Body of pancreas (tissue), 4 donors: ENCODE measurements around the gene CDC42SE1. TPM values are rescaled to one million over a fixed set of nuclear protein-coding genes. Genes with fewer than 3 reads are reported as not detected.

ENCODE experiments used
- ATAC-seq: fragments of 150-250 bp; one replicate; pipeline ENCODE4 v1.9.1; 2016
- DNase-seq, 4 donors: peaks; one replicate each; pipeline ENCODE4 v3.0.0-alpha.2; 2019
- H3K27ac ChIP-seq, 4 donors: fragments of 200-600 bp; sonication (generic); 1 replicate in 3 of 4; 2 replicates in 1 of 4; pipeline versions ENCODE4 v1.5.1 to v1.6.1; 2016 to 2019; ENCODE audit warnings: mild to moderate bottlenecking in 1 of 4, mixed read lengths in 1 of 4, moderate library complexity in 1 of 4
- H3K27me3 ChIP-seq, 2 donors: fragments of 200-600 bp; sonication (generic); one replicate each; pipeline ENCODE4 v1.6.0; 2016; ENCODE audit warnings: mild to moderate bottlenecking in 1 of 2
- H3K36me3 ChIP-seq, 2 donors: fragments of 200-600 bp; sonication (generic); replicated peaks in 1 of 2; 2 replicates each; pipeline ENCODE4 v1.5.1; 2016; ENCODE audit warnings: low read depth in 2 of 2; ENCODE audit not compliant: insufficient read depth in 1 of 2
- H3K4me1 ChIP-seq: fragments of 200-600 bp; sonication (generic); one replicate; pipeline ENCODE4 v1.6.0; 2016
- H3K4me3 ChIP-seq, 2 donors: fragments of 200-600 bp; sonication (generic); 1 replicate in 1 of 2; 2 replicates in 1 of 2; pipeline ENCODE4 v1.5.1; 2016 to 2019
- H3K9me3 ChIP-seq, 3 donors: fragments of 200-600 bp; sonication (generic); 1 replicate in 2 of 3; 2 replicates in 1 of 3; pipeline ENCODE4 v1.5.1; 2016
- POLR2A ChIP-seq, 3 donors: fragments of 450-650 bp; IDR thresholded peaks; one replicate each; pipeline ENCODE4 v1.6.1; 2016; ENCODE audit warnings: antibody characterized with exemption in 3 of 3, mild to moderate bottlenecking in 2 of 3
- WGBS, 2 donors: methylation state at CpG; one replicate each; pipeline ENCODE4 v1.1.5; 2017; 5-methylcytosine and 5-hydroxymethylcytosine counted together
- intact Hi-C: fragments of 100-400 bp; cut with DNase I; formaldehyde crosslinking; loops from one replicate; pipeline ENCODE4 v1.15.1; 2023
- total RNA-seq, 2 donors: library from RNA; depleted of rRNA; stranded (reverse); fragments of >200 nt; gene quantifications; one replicate each; pipeline ENCODE4 v1.1.0, GENCODE V29; 2016
- TF ChIP-seq, protein P1 (sequence below), 7 experiments: fragments of 450-650 bp in 4 of 7; fragments of 200-600 bp in 3 of 7; sonication (generic) in 3 of 7; IDR thresholded peaks; one replicate each; pipeline ENCODE4 v1.5.1; 2016 to 2019; ENCODE audit warnings: antibody characterized with exemption in 7 of 7

Gene CDC42SE1
- total RNA-seq, 2 donors from 2014 or later: 40.2 to 43.8 TPM

GRCh38 chr1:151005729-151006319 lies 53.6 kb downstream of the CDC42SE1 start:
- peak overlapping the region; percentile 7 to 94 (median 86) for H3K27ac ChIP-seq
- 3 to 4% methylated on average over 4 of the region's 4 CpGs for WGBS, 2 donors
- intact Hi-C loops: no loop called here
- ATAC-seq: no peak
- peak overlapping the region; percentile 54 to 59 for H3K4me3 ChIP-seq
- no peaks in the 10 kb centered on the region for H3K36me3 ChIP-seq
- TF ChIP-seq, protein P1, sequence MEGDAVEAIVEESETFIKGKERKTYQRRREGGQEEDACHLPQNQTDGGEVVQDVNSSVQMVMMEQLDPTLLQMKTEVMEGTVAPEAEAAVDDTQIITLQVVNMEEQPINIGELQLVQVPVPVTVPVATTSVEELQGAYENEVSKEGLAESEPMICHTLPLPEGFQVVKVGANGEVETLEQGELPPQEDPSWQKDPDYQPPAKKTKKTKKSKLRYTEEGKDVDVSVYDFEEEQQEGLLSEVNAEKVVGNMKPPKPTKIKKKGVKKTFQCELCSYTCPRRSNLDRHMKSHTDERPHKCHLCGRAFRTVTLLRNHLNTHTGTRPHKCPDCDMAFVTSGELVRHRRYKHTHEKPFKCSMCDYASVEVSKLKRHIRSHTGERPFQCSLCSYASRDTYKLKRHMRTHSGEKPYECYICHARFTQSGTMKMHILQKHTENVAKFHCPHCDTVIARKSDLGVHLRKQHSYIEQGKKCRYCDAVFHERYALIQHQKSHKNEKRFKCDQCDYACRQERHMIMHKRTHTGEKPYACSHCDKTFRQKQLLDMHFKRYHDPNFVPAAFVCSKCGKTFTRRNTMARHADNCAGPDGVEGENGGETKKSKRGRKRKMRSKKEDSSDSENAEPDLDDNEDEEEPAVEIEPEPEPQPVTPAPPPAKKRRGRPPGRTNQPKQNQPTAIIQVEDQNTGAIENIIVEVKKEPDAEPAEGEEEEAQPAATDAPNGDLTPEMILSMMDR (IDR thresholded peaks at IDR 0.05): no peak
- no peak for TF ChIP-seq POLR2A (IDR thresholded peaks at IDR 0.05)
- H3K9me3 ChIP-seq: no peaks in the 10 kb centered on the region
- no peak for DNase-seq
- H3K4me1 ChIP-seq: peaks cover 66% of the 10 kb centered on the region
- H3K27me3 ChIP-seq: no peaks in the 10 kb centered on the region

- peak overlapping the region in 3 of 4 donors; percentile 1 to 87 (median 33) for H3K27ac ChIP-seq
- ATAC-seq: no peak
- no peaks in the 10 kb centered on the region for H3K27me3 ChIP-seq
- no peaks in the 10 kb centered on the region for H3K9me3 ChIP-seq
- peaks cover 58% of the 10 kb centered on the region for H3K4me1 ChIP-seq
- H3K36me3 ChIP-seq: peaks cover 15 to 16% of the 10 kb centered on the region in 2 donors
- DNase-seq: no peak
- no peak overlapping the region for H3K4me3 ChIP-seq
- intact Hi-C loops: no loop called here
- TF ChIP-seq POLR2A (IDR thresholded peaks at IDR 0.05): no peak
- TF ChIP-seq, protein P1 (IDR thresholded peaks at IDR 0.05): no peak
Measured at GRCh38 chr1:151003180-151003579, 56.2 kb downstream of the CDC42SE1 start.

DNA sequence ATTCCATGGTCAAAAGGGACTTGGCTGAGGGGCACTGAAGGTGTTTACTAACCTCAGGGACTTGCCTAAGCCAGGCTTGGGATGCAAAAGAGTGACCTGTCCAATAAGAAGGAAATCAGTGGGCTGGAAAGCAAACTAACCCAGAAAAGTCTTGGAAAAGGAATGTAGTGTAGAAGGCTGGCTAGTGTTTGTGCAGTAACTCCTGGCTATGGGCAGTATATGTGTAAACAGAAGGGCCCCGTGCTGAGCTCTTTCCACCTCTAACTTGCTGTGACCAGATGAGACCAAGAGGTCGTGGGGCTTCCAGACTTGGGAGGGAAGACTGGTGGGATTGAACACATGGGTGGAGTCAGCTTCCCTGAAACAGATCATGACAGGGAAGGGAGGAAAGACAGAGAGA lies 56.8 kb downstream of the CDC42SE1 start:
- ATAC-seq (no peak), DNase-seq (no peak)
- peaks cover 15 to 21% of the 10 kb centered on the region in 2 donors for H3K36me3 ChIP-seq
- no peaks in the 10 kb centered on the region for H3K27me3 ChIP-seq
- TF ChIP-seq, protein P1 (IDR thresholded peaks at IDR 0.05): no peak
- TF ChIP-seq POLR2A (IDR thresholded peaks at IDR 0.05): no peak
- H3K4me3 ChIP-seq: no peak overlapping the region
- intact Hi-C loops: no loop called here
- H3K27ac ChIP-seq: peak overlapping the region in 3 of 4 donors; percentile 1 to 87 (median 33)
- H3K4me1 ChIP-seq: peaks cover 53% of the 10 kb centered on the region
- WGBS, 2 donors: 23 to 31% methylated on average over 2 of the region's 2 CpGs
- H3K9me3 ChIP-seq: no peaks in the 10 kb centered on the region

- Histone ChIP-seq H3K27ac (peak overlapping the region in 2 of 4 donors; percentile 33 to 87), H3K4me3 (no peak overlapping the region), H3K27me3 (no peaks in the 10 kb centered on the region), H3K4me1 (peaks cover 47% of the 10 kb centered on the region), H3K36me3 (peaks cover 15 to 27% of the 10 kb centered on the region in 2 donors), H3K9me3 (no peaks in the 10 kb centered on the region)
- DNase-seq: no peak
- 70% methylated on average over 2 to 3 of the region's 3 CpGs for WGBS, 2 donors
- intact Hi-C loops: no loop called here
- TF ChIP-seq POLR2A (IDR thresholded peaks at IDR 0.05): no peak
- TF ChIP-seq, protein P1 (IDR thresholded peaks at IDR 0.05): no peak
- no peak for ATAC-seq
Measured at GRCh38 chr1:151002051-151002450, 57.4 kb downstream of the CDC42SE1 start.

GRCh38 chr1:151001602-151002001 lies 57.8 kb downstream of the CDC42SE1 start:
- H3K4me1 ChIP-seq: peaks cover 44% of the 10 kb centered on the region
- no peak for TF ChIP-seq POLR2A (IDR thresholded peaks at IDR 0.05)
- TF ChIP-seq, protein P1 (IDR thresholded peaks at IDR 0.05): no peak

More at GRCh38 chr1:151001602-151002001, 57.8 kb downstream of the CDC42SE1 start:
- Histone ChIP-seq H3K36me3 (peaks cover 15 to 31% of the 10 kb centered on the region in 2 donors), H3K4me3 (no peak overlapping the region), H3K9me3 (no peaks in the 10 kb centered on the region), H3K27ac (peak overlapping the region in 1 of 4 donors; percentile 33), H3K27me3 (no peaks in the 10 kb centered on the region)
- DNase-seq: no peak
- 80% methylated on average over 4 of the region's 4 CpGs for WGBS, 2 donors
- ATAC-seq: no peak
- intact Hi-C loops: no loop called here
